Stimulated activated CD4-positive, alpha-beta T cell treated with anti-CD3 and anti-CD28 coated beads, Interleukin-1b, Interleukin-23, amount 100 ng/mL, for 1 hour (primary cell): ENCODE measurements around the gene TOMM22.
"Not testable (repeated sequence)": the region's sequence is repeated elsewhere in the genome, so short reads cannot be mapped to it uniquely, and the experiment has no call there.

ENCODE experiments used
- DNase-seq, 2 donors: peaks; one replicate each; pipeline ENCODE4 v3.0.0-alpha.2; 2020; ENCODE audit warnings: low read depth in 2 of 2

The TOMM22 gene

GRCh38 chr22:38681582-38682335 is at the start of gene TOMM22:
Gene TOMM22 (plus strand): TSS chr22:38681957. CDS start chr22:38681979, 22 bp downstream.
- peak; percentile 50 to 64 for DNase-seq

- DNase-seq = no peak
Measured at GRCh38 chr22:38632528-38632927, 49.2 kb upstream of the TOMM22 start.

DNA sequence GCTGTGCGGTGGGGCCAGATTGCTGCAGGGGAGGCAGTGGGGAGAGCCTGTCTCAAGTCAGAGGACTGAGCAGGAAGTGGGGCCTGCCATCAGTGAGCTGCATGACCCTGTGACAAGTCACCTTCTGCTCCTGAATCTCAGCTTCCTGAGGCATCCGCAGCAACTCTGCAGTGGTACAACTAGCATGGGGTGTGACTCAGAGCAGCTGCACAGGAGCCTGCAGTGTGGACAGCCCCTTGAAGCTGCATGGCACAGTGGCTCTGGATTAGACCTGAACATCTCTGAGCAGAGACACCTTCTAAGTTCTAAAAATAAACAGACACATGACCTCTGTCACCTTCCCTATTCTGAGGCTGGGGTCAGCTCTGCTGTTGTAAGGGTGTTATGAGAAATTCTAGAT is 43.5 kb upstream of the TOMM22 start:
- no peak for DNase-seq

DNA sequence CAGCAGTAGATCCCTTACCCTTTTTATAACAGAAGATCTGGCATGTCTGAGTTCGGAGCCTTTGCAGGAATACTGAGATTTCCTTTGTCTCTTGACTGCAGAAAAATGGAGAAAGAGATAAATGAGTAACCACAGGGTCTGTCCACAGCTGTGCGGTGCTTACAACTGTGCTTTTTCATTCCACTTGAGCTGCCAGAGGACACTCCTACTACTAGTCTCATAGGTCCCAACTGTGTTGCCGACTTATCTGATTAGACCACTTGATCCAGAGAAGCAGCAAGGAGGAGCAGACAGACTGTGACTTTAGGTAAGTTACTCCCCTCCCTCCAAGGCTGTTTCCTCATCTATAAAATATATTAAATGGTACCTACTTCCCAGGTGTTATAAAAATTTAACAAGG is 43.0 kb upstream of the TOMM22 start:
- no peak for DNase-seq

GRCh38 chr22:38641476-38642040 is 40.2 kb upstream of the TOMM22 start:
- no peak for DNase-seq

DNA sequence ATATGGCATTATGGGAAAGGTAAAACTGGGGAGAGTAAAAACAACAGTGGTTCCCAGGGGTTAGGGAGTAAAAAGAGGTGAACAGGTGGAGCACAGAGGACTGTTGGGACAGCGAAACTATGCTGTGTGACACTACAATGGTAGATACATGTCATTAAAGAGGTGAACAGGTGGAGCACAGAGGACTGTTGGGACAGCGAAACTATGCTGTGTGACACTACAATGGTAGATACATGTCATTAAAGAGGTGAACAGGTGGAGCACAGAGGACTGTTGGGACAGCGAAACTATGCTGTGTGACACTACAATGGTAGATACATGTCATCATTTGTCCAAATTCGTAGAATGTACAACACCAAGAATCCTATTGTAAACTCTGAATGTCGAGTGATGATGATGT is 37.5 kb upstream of the TOMM22 start:
- DNase-seq = not testable (repeated sequence)

DNA sequence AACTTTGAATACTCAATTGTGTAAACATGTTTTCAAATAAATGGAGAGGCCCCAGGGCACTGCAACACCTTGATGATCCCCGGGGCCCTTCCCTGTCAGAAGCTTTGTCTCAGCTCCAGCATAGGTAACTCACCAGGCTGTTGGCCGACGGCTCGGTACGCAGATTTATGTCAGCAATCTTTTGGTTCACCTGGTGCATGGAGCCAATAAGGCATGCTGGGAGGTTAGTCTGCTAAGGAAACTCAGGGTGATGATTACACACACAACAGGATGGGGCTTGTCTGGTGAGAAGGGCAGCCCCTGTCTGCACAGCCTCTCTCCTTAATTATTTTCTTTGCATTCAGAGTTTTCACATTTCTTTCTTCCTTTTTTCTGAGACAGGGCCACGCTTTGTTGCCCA is 36.3 kb upstream of the TOMM22 start:
- DNase-seq = no peak

GRCh38 chr22:38649841-38650522 is 31.8 kb upstream of the TOMM22 start:
- DNase-seq = no peak

- DNase-seq = no peak
Measured at GRCh38 chr22:38652859-38653258, 28.9 kb upstream of the TOMM22 start.

DNA sequence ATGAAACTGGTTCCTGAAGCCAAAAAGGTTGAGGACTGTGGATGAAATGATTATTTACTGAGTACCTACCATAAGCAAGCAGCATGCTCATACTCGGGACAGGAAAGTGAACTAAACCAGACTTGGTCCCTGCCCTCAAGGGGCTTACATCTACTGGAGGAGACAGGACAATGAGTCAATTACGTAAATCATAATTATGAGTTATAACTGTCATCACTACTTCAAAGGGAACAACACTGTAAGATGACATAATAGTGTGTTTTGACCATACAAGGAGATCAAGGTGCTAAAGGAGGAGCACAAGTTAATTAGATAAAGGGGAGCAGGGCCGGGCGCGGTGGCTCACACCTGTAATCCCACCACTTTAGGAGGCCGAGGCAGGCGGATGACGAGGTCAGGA is 28.0 kb upstream of the TOMM22 start:
- no peak for DNase-seq

DNA sequence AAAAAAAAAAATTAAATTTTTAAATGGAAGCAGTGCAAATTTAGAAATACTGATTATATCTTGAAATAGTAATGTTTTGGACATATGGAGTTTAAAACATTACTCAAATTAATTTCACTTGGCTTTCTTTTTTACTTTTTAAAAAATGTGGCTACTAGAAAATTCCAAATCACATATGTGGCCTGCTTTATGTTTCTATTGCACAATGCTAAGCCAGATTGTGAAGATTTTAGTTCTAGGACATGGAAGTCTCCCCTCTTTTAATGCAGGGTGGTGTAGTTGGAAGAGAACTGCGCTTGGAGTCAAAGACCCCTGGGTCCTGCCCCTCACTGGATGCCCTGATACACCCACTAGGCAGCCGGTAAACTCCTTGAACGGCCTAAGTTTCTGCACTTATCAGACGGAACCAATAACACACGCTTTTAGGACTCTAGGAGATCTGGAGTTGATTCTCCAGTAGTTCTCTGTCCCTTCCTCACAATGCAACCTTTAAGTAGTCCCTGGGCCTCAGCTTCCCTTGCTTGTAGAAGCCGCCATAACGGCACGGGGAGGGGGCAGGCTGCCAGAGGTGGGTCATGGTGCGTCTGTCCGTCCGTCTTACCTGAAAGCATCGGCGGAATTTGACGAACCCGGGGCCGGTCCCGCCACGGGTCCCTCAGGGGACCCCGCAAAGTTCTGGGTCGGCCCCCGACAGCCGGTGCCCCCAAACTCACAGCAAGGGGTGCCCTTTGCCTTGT is 26.1 kb upstream of the TOMM22 start:
- no peak for DNase-seq

DNA sequence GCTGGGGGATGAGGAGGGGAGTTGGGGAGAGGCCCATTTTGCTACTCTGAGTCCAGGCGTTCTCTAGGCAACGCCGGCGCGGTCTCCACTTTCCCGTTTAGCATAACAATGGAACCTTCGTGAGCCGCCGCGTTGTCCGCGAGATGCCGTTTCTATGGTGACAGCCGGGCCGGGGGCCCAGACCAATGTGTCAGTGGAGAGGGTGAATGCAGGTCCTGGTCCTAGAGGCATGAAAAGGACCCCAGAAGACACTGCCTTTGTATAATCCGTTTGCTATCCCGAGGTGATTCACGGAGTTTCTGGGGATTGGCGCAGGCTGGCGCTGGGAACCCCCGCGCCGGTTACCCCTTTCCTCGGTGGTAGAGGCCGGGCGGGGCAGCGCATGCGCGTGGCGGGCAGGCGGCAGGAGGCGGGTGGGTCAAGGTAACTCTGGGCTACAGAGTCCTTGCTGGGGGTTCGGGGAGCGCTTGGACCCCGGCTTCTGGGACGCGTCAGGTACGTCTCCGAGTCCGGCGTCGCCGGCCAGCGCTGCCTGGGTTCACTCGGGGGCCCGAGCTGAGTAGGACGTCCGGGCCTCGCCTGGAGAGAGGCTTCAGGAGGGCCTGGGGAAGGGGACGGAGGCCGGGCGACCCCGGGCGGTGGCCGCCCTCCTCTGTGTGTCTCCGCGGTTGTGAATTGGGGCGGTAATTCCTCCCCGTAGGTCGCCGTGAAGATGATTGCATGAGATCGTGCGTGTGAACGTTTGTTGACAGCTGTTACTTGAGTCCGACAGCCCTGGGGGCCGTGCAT is 25.3 kb upstream of the TOMM22 start, which contains the start of the genes CBY1 and FAM227A:
TSS of gene CBY1 (plus strand) at position 383 of the 789 bp plus-strand sequence. CDS start 11,417 bp downstream, outside the sequence.
TSS of gene FAM227A (minus strand) at position 137 of the 789 bp plus-strand sequence. CDS start 6,224 bp downstream, outside the sequence.
- peak; percentile 59 to 75 for DNase-seq

DNA sequence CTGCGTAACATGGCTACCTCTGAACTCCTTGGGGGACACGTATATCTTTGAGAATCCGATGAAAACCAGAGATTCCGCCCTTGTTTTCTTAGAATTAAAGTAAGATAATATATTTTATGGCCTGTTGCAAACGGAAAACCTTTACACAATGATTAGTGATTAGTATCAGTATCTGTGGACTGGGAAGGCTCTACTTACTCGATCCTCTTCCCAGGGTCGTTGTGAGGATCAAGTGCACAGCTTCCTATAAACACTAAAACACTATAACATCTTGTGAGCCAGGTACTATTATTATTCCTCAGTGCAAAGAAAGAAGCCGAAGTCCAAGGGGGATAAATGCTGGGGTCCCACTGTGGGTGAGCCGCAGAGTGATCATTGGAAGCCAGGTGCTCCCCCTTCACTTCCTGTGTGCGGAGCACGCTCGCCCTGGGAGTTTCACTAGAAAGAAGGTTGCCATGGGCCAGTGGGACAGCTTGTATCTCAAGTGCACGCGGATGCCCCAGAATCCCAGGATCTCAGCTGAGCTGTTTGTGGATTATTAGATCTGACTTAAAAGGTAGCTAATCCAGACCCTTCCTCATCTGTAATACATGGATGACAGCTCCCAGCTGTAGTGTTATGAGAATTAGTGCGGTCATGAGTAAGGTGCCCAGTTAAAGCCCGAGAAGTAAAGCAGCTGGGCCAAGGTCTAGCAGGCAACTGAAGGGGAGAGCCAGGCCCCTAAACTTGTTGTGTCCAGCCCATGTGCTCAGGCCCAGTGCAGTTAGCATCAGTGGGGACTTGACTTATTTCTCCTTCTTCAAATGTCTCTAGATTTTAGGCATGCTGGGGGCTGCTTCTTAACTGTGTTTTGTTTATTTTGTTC is 24.5 kb upstream of the TOMM22 start:
- peak in 1 of 2 donors; percentile 8 for DNase-seq

DNA sequence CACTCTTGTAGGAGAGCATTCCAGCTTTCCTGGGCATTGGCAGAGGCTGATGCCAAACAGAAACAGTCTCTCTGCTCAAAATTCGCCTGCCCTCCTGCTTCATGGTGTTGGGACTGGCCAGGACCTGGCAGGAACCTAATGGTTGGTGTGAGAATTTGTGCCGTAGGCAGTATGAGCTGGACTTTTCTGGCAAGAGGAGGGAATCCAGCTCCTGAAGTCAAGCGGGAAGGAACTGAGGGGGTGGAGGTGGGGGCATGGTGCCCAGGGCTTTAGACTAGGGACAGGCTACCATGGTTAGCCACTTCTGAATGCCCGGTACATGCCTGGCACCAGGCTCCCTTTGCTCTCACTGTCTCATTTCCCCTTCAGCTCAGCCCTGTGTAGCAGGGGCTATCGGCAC is 6.9 kb upstream of the TOMM22 start:
- no peak for DNase-seq

GRCh38 chr22:38675833-38676232 is 5.9 kb upstream of the TOMM22 start:
- no peak for DNase-seq

DNA sequence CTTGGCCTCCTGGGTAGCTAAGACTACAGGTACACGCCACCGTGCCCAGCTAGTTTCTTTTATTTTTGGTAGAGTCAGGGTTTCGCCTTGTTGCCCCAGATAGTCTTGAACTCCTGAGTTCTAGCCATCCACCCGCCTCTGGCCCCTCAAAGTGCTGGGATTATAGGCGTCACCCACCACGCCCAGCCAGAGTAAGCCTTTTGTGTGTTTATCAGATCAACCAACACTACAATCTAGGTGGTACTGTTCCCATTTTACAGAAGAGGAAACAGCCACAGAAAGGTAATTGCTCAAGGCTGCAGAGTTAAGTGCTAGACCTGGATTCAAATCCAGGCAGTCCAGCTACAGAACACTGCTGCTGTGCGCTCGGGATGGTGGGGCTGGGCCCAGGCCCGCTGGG is 3.1 kb downstream of the TOMM22 start:
- DNase-seq = no peak

DNA sequence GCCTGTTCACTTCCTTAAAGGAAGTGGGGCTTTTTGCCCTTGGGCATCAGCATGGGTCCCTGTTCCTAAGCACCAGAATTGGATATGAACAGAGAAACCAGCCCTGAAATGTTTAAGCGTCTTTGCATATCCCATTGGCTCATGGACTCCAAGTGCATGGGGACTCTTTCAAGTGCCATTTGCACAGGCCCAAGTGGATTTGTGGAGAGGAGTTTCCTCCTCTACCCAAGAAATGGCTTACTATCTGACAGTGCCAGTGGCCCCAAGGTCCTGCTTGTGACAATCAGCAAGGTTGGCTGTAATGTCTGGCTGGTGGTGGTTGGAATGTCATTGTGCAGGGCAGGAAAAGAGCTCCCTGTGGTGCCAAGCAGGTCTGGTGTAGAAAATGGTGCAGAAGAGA is 4.0 kb downstream of the TOMM22 start:
- no peak for DNase-seq

DNA sequence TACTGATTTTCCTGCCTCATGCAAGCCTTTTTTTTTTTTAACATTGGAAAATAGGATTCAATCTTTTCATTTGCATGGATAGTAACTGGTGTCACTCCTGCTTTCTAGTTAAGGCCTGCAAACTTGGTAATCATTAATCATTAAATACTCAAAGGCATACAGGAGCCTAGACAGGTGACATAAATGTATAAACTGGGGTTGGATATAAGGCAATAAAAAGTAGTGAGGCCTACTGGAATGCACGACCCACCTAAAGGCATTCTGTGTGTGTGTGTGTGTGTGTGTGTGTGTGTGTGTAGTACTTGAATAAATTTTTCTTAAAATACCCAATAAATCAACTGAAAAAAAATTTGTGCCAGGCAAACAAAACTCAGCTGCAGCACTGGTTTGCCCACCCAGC is 7.9 kb downstream of the TOMM22 start:
- DNase-seq = no peak

GRCh38 chr22:38694049-38694448 is 12.3 kb downstream of the TOMM22 start:
- no peak for DNase-seq

DNA sequence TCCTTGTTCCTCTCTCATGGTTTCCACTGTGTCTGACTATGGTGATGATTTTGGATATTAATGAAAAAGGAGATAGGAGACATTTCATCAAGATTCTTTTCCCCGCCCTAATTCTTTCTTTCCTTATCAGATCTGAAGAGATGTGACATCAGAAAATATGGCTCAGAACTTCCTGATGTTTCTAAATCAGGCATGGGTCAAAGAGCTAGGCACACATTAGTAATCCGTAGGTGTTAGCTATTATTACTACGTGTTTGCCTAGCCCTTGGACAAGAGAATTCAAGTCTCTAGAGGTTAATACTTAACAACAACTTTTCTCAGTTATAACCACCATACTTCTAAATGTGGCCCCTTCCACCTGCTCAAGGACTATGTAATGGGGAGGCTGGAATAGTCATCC is 13.2 kb downstream of the TOMM22 start:
- no peak for DNase-seq
